Measurements from ENCODE around the gene SPINK9.

The SPINK9 gene

DNA sequence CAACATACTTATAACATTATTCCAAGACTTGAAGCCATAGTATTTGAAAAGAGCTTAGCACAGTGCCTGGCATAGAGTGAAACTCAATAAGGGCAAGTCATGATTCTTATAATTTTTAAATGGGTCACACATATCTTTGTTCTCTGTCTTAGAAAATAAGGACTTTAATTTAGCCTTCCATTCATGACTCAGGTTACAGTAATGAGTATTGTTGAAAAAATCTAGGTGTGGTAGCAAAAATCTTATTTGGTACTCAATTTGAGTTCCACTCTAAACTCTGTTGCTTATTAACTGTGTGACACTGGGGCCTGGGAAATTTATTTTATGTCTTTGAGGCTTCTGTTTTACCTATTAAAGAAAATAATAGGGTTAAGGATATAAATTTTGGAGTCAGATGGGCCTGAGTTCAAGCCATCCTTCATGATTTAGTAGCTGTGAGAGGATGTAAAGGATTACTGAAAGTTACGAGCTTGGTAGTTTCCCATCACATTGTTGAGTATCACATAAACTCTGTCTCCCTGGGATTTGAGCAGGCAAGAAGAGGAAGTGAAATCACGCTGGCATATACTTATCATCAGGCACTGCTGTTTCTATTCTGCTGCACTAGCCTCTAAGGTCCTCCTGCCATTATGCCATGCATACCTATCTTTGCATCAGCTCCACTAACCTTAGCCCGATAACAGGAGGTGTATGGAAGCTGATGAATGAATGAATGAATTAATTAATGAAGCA, 1.5 kb downstream of the SPINK9 start:
- H3K9me2 ChIP-seq (replicated peaks; ENCODE audit: control insufficient read depth, low read length): no peaks in the 10 kb centered on the region
- no peak overlapping the region for H3K4me3 ChIP-seq (ENCODE audit: low read length)
- H3K36me3 ChIP-seq (ENCODE audit: control insufficient read depth, low read length): no peaks in the 10 kb centered on the region
- H3K4me2 ChIP-seq (ENCODE audit: low read length): no peak overlapping the region
- no peaks in the 10 kb centered on the region for H3F3A ChIP-seq (ENCODE audit: control insufficient read depth, insufficient read depth)
- H4K20me1 ChIP-seq (ENCODE audit: control insufficient read depth, insufficient read depth, low read depth, low read length): no peaks in the 10 kb centered on the region
- H3K4me1 ChIP-seq (ENCODE audit: control insufficient read depth, low read length): no peaks in the 10 kb centered on the region
- H3K9me3 ChIP-seq (ENCODE audit: control insufficient read depth, insufficient read depth, low read length): no peaks in the 10 kb centered on the region
- no peak overlapping the region for H3K27ac ChIP-seq (ENCODE audit: low read depth, low read length)
- H3K27me3 ChIP-seq (ENCODE audit: control insufficient read depth, low read length): no peaks in the 10 kb centered on the region
- H3K79me2 ChIP-seq (ENCODE audit: control insufficient read depth, low read length): no peaks in the 10 kb centered on the region
- TF ChIP-seq, protein P1, sequence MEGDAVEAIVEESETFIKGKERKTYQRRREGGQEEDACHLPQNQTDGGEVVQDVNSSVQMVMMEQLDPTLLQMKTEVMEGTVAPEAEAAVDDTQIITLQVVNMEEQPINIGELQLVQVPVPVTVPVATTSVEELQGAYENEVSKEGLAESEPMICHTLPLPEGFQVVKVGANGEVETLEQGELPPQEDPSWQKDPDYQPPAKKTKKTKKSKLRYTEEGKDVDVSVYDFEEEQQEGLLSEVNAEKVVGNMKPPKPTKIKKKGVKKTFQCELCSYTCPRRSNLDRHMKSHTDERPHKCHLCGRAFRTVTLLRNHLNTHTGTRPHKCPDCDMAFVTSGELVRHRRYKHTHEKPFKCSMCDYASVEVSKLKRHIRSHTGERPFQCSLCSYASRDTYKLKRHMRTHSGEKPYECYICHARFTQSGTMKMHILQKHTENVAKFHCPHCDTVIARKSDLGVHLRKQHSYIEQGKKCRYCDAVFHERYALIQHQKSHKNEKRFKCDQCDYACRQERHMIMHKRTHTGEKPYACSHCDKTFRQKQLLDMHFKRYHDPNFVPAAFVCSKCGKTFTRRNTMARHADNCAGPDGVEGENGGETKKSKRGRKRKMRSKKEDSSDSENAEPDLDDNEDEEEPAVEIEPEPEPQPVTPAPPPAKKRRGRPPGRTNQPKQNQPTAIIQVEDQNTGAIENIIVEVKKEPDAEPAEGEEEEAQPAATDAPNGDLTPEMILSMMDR (IDR thresholded peaks at IDR 0.05; ENCODE audit: low read depth, low read length, poor library complexity, severe bottlenecking): no peak
- TF ChIP-seq EZH2phosphoT487 (IDR thresholded peaks at IDR 0.05; ENCODE audit: borderline replicate concordance, low read length): no peak

DNA sequence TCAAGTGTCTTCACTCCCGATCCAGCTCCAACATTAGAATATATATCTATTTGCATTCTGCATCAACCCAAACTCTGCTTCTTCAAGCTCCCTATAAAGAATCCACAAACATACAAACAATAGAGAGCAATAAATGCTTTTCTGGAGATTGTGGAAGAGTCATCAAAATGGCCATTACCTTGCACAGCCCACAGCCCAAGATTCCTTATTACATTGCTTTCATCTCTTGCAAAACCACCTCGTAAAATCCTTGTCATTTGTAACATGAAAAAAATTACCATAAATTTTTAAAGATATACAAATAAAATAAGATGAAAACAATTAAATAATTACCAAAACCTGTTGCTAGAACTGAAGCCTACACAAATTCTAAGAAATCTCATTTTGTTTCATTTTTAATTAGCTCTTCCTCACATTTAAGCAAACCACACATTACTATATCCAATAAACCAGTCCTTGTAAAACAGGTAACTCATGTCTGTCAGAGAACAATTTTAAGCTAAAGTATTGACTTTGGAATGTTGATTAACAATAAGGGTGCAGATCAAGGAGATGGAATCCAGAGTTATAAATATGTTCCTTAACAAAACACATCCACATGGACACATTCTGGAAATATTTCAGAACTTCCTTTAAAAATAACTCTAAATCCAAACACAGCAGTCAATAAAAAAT, 7.1 kb downstream of the SPINK9 start:
- Histone ChIP-seq H3K4me3 (ENCODE audit: low read length) (no peak overlapping the region), H3K79me2 (ENCODE audit: control insufficient read depth, low read length) (no peaks in the 10 kb centered on the region), H4K20me1 (ENCODE audit: control insufficient read depth, insufficient read depth, low read depth, low read length) (no peaks in the 10 kb centered on the region), H3K9me3 (ENCODE audit: control insufficient read depth, insufficient read depth, low read length) (no peaks in the 10 kb centered on the region), H3F3A (ENCODE audit: control insufficient read depth, insufficient read depth) (no peaks in the 10 kb centered on the region), H3K4me2 (ENCODE audit: low read length) (no peak overlapping the region), H3K9me2 (replicated peaks; ENCODE audit: control insufficient read depth, low read length) (no peaks in the 10 kb centered on the region), H3K27ac (ENCODE audit: low read depth, low read length) (no peak overlapping the region), H3K4me1 (ENCODE audit: control insufficient read depth, low read length) (no peaks in the 10 kb centered on the region), H3K36me3 (ENCODE audit: control insufficient read depth, low read length) (no peaks in the 10 kb centered on the region), H3K27me3 (ENCODE audit: control insufficient read depth, low read length) (no peaks in the 10 kb centered on the region)
- TF ChIP-seq, protein P1 (IDR thresholded peaks at IDR 0.05; ENCODE audit: low read depth, low read length, poor library complexity, severe bottlenecking): no peak
- no peak for TF ChIP-seq EZH2phosphoT487 (IDR thresholded peaks at IDR 0.05; ENCODE audit: borderline replicate concordance, low read length)

DNA sequence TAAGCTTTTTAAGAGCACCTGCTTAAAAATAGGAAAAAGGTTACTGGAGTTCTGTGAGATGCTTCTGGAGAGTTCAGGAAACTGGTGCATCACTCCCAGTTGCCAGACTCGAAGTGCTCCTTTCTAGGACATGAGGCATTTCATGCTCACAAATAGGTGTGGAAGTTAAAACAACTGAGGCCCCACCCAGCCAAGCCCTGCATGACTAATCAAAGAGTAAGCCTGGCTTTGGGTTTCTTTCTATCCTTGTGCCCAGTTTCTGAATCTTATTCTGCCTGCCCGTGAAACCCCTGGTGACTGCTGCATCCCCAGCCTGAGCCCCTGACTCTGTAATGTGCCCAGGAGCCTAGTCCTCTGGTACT, 7.7 kb downstream of the SPINK9 start:
- Histone ChIP-seq H3K79me2 (ENCODE audit: control insufficient read depth, low read length) (no peaks in the 10 kb centered on the region), H3K4me2 (ENCODE audit: low read length) (no peak overlapping the region), H3K36me3 (ENCODE audit: control insufficient read depth, low read length) (no peaks in the 10 kb centered on the region), H3K4me3 (ENCODE audit: low read length) (no peak overlapping the region), H3K4me1 (ENCODE audit: control insufficient read depth, low read length) (no peaks in the 10 kb centered on the region), H3F3A (ENCODE audit: control insufficient read depth, insufficient read depth) (no peaks in the 10 kb centered on the region), H4K20me1 (ENCODE audit: control insufficient read depth, insufficient read depth, low read depth, low read length) (no peaks in the 10 kb centered on the region), H3K9me2 (replicated peaks; ENCODE audit: control insufficient read depth, low read length) (no peaks in the 10 kb centered on the region), H3K9me3 (ENCODE audit: control insufficient read depth, insufficient read depth, low read length) (no peaks in the 10 kb centered on the region), H3K27me3 (ENCODE audit: control insufficient read depth, low read length) (no peaks in the 10 kb centered on the region), H3K27ac (ENCODE audit: low read depth, low read length) (no peak overlapping the region)
- no peak for TF ChIP-seq EZH2phosphoT487 (IDR thresholded peaks at IDR 0.05; ENCODE audit: borderline replicate concordance, low read length)
- TF ChIP-seq, protein P1 (IDR thresholded peaks at IDR 0.05; ENCODE audit: low read depth, low read length, poor library complexity, severe bottlenecking): no peak
